ENCODE data around the gene C1QL2. TPM values are rescaled to one million over a fixed set of nuclear protein-coding genes. Genes with fewer than 3 reads are reported as not detected.

The C1QL2 gene
- polyA plus RNA-seq, 2 donors = not detected

- Histone ChIP-seq H3K9me3 (ENCODE audit: control insufficient read depth in 2 of 2, insufficient read depth in 1 of 2, low read depth in 1 of 2, low read length in 1 of 2) (no peaks in the 10 kb centered on the region), H3K27me3 (ENCODE audit: control insufficient read depth in 1 of 2, insufficient read depth in 2 of 2, low read length in 2 of 2) (no peaks in the 10 kb centered on the region), H3K4me1 (ENCODE audit: control insufficient read depth in 2 of 2, insufficient read depth in 2 of 2, low read length in 1 of 2) (no peaks in the 10 kb centered on the region), H3K36me3 (ENCODE audit: control insufficient read depth in 2 of 2, insufficient read depth in 2 of 2, low read length in 1 of 2) (no peaks in the 10 kb centered on the region), H3K4me3 (ENCODE audit: low read depth in 1 of 2, low read length in 2 of 2) (no peak overlapping the region), H3K27ac (ENCODE audit: low read depth in 2 of 2, low read length in 1 of 2) (no peak overlapping the region)
- WGBS, 2 donors = 75% methylated on average over 5 of the region's 5 CpGs
Observed at GRCh38 chr2:119122663-119123062, 35.9 kb downstream of the C1QL2 start.

GRCh38 chr2:119119999-119120756 is 38.4 kb downstream of the C1QL2 start:
- H3K27ac ChIP-seq (ENCODE audit: low read depth in 2 of 2, low read length in 1 of 2) = no peak overlapping the region
- WGBS, 2 donors = 30 to 35% methylated on average over 15 of the region's 15 CpGs
- no peaks in the 10 kb centered on the region for H3K4me1 ChIP-seq (ENCODE audit: control insufficient read depth in 2 of 2, insufficient read depth in 2 of 2, low read length in 1 of 2)
- H3K36me3 ChIP-seq (ENCODE audit: control insufficient read depth in 2 of 2, insufficient read depth in 2 of 2, low read length in 1 of 2) = no peaks in the 10 kb centered on the region
- H3K9me3 ChIP-seq (ENCODE audit: control insufficient read depth in 2 of 2, insufficient read depth in 1 of 2, low read depth in 1 of 2, low read length in 1 of 2) = no peaks in the 10 kb centered on the region
- H3K4me3 ChIP-seq (ENCODE audit: low read depth in 1 of 2, low read length in 2 of 2) = no peak overlapping the region
- no peaks in the 10 kb centered on the region for H3K27me3 ChIP-seq (ENCODE audit: control insufficient read depth in 1 of 2, insufficient read depth in 2 of 2, low read length in 2 of 2)

- Histone ChIP-seq H3K4me3 (ENCODE audit: low read depth in 1 of 2, low read length in 2 of 2) (no peak overlapping the region), H3K27me3 (ENCODE audit: control insufficient read depth in 1 of 2, insufficient read depth in 2 of 2, low read length in 2 of 2) (no peaks in the 10 kb centered on the region), H3K36me3 (ENCODE audit: control insufficient read depth in 2 of 2, insufficient read depth in 2 of 2, low read length in 1 of 2) (no peaks in the 10 kb centered on the region), H3K27ac (ENCODE audit: low read depth in 2 of 2, low read length in 1 of 2) (no peak overlapping the region), H3K9me3 (ENCODE audit: control insufficient read depth in 2 of 2, insufficient read depth in 1 of 2, low read depth in 1 of 2, low read length in 1 of 2) (no peaks in the 10 kb centered on the region), H3K4me1 (ENCODE audit: control insufficient read depth in 2 of 2, insufficient read depth in 2 of 2, low read length in 1 of 2) (no peaks in the 10 kb centered on the region)
- whole genome bisulfite sequencing, 2 donors = 48 to 50% methylated on average over 8 of the region's 8 CpGs
Observed at GRCh38 chr2:119119076-119119785, 39.3 kb downstream of the C1QL2 start.

GRCh38 chr2:119117891-119118882 is 40.4 kb downstream of the C1QL2 start:
- no peaks in the 10 kb centered on the region for H3K4me1 ChIP-seq (ENCODE audit: control insufficient read depth in 2 of 2, insufficient read depth in 2 of 2, low read length in 1 of 2)
- H3K4me3 ChIP-seq (ENCODE audit: low read depth in 1 of 2, low read length in 2 of 2) = no peak overlapping the region
- H3K27ac ChIP-seq (ENCODE audit: low read depth in 2 of 2, low read length in 1 of 2) = no peak overlapping the region
- no peaks in the 10 kb centered on the region for H3K27me3 ChIP-seq (ENCODE audit: control insufficient read depth in 1 of 2, insufficient read depth in 2 of 2, low read length in 2 of 2)
- WGBS, 2 donors = 66 to 76% methylated on average over 9 of the region's 9 CpGs
- no peaks in the 10 kb centered on the region for H3K9me3 ChIP-seq (ENCODE audit: control insufficient read depth in 2 of 2, insufficient read depth in 1 of 2, low read depth in 1 of 2, low read length in 1 of 2)
- H3K36me3 ChIP-seq (ENCODE audit: control insufficient read depth in 2 of 2, insufficient read depth in 2 of 2, low read length in 1 of 2) = no peaks in the 10 kb centered on the region

GRCh38 chr2:119117408-119117807 is 41.1 kb downstream of the C1QL2 start:
- Histone ChIP-seq H3K36me3 (ENCODE audit: control insufficient read depth in 2 of 2, insufficient read depth in 2 of 2, low read length in 1 of 2) (no peaks in the 10 kb centered on the region), H3K4me1 (ENCODE audit: control insufficient read depth in 2 of 2, insufficient read depth in 2 of 2, low read length in 1 of 2) (no peaks in the 10 kb centered on the region), H3K27me3 (ENCODE audit: control insufficient read depth in 1 of 2, insufficient read depth in 2 of 2, low read length in 2 of 2) (no peaks in the 10 kb centered on the region), H3K27ac (ENCODE audit: low read depth in 2 of 2, low read length in 1 of 2) (no peak overlapping the region), H3K9me3 (ENCODE audit: control insufficient read depth in 2 of 2, insufficient read depth in 1 of 2, low read depth in 1 of 2, low read length in 1 of 2) (peaks cover 0 to 2% of the 10 kb centered on the region in 2 donors), H3K4me3 (ENCODE audit: low read depth in 1 of 2, low read length in 2 of 2) (no peak overlapping the region)
- WGBS, 2 donors = 68 to 73% methylated on average over 7 of the region's 7 CpGs

- 54 to 59% methylated on average over 10 of the region's 10 CpGs for WGBS, 2 donors
Observed at GRCh38 chr2:119116411-119117295, 41.9 kb downstream of the C1QL2 start.

GRCh38 chr2:119114266-119114665 is 44.3 kb downstream of the C1QL2 start:
- Histone ChIP-seq H3K27ac (ENCODE audit: low read depth in 2 of 2, low read length in 1 of 2) (no peak overlapping the region), H3K27me3 (ENCODE audit: control insufficient read depth in 1 of 2, insufficient read depth in 2 of 2, low read length in 2 of 2) (no peaks in the 10 kb centered on the region), H3K9me3 (ENCODE audit: control insufficient read depth in 2 of 2, insufficient read depth in 1 of 2, low read depth in 1 of 2, low read length in 1 of 2) (peaks cover 7 to 11% of the 10 kb centered on the region in 2 donors), H3K4me1 (ENCODE audit: control insufficient read depth in 2 of 2, insufficient read depth in 2 of 2, low read length in 1 of 2) (no peaks in the 10 kb centered on the region), H3K4me3 (ENCODE audit: low read depth in 1 of 2, low read length in 2 of 2) (no peak overlapping the region), H3K36me3 (ENCODE audit: control insufficient read depth in 2 of 2, insufficient read depth in 2 of 2, low read length in 1 of 2) (no peaks in the 10 kb centered on the region)
- 92 to 96% methylated on average over 3 of the region's 3 CpGs for WGBS, 2 donors

More at GRCh38 chr2:119116411-119117295, 41.9 kb downstream of the C1QL2 start:
- no peaks in the 10 kb centered on the region for H3K27me3 ChIP-seq (ENCODE audit: control insufficient read depth in 1 of 2, insufficient read depth in 2 of 2, low read length in 2 of 2)
- no peak overlapping the region for H3K4me3 ChIP-seq (ENCODE audit: low read depth in 1 of 2, low read length in 2 of 2)
- no peaks in the 10 kb centered on the region for H3K36me3 ChIP-seq (ENCODE audit: control insufficient read depth in 2 of 2, insufficient read depth in 2 of 2, low read length in 1 of 2)
- no peak overlapping the region for H3K27ac ChIP-seq (ENCODE audit: low read depth in 2 of 2, low read length in 1 of 2)
- no peaks in the 10 kb centered on the region for H3K4me1 ChIP-seq (ENCODE audit: control insufficient read depth in 2 of 2, insufficient read depth in 2 of 2, low read length in 1 of 2)
- H3K9me3 ChIP-seq (ENCODE audit: control insufficient read depth in 2 of 2, insufficient read depth in 1 of 2, low read depth in 1 of 2, low read length in 1 of 2) = peaks cover 0 to 5% of the 10 kb centered on the region in 2 donors

GRCh38 chr2:119113489-119113770 is 45.1 kb downstream of the C1QL2 start:
- Histone ChIP-seq H3K4me1 (ENCODE audit: control insufficient read depth in 2 of 2, insufficient read depth in 2 of 2, low read length in 1 of 2) (no peaks in the 10 kb centered on the region), H3K9me3 (ENCODE audit: control insufficient read depth in 2 of 2, insufficient read depth in 1 of 2, low read depth in 1 of 2, low read length in 1 of 2) (peaks cover 7 to 11% of the 10 kb centered on the region in 2 donors), H3K27ac (ENCODE audit: low read depth in 2 of 2, low read length in 1 of 2) (no peak overlapping the region), H3K36me3 (ENCODE audit: control insufficient read depth in 2 of 2, insufficient read depth in 2 of 2, low read length in 1 of 2) (no peaks in the 10 kb centered on the region), H3K27me3 (ENCODE audit: control insufficient read depth in 1 of 2, insufficient read depth in 2 of 2, low read length in 2 of 2) (no peaks in the 10 kb centered on the region), H3K4me3 (ENCODE audit: low read depth in 1 of 2, low read length in 2 of 2) (no peak overlapping the region)
- 67 to 69% methylated on average over 4 of the region's 4 CpGs for WGBS, 2 donors
